Measurements from ENCODE around the gene ZNF438.
"Not testable (repeated sequence)": the region's sequence is repeated elsewhere in the genome, so short reads cannot be mapped to it uniquely, and the experiment has no call there.

The ZNF438 gene

DNA sequence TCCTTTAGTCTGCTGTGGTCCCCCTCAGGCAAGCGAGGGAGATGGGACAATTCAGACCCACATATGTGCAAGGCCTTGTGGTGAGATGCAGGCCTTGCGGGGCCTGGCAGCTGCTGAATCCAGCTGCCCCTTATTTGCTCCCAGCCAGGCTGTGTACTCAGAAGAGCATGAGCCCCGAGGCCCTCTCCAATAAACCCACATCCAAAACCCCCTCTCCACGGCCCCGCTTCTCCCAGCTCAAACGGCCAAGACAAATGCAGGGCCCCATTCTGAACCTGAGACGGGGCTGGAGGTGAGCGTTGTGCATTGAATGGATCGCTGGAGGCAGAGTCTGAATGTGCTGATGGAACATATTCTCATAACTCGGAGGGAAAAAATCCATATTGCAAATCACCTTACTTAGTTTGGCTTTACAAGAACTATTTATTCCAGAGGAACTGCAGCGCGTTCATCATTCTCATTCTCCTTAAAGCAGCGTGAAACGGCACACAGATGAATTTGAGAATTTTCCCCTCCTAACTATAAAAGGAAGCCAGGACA, 232.9 kb downstream of the ZNF438 start:
- no peak for DNase-seq (ENCODE audit: low read depth)

DNA sequence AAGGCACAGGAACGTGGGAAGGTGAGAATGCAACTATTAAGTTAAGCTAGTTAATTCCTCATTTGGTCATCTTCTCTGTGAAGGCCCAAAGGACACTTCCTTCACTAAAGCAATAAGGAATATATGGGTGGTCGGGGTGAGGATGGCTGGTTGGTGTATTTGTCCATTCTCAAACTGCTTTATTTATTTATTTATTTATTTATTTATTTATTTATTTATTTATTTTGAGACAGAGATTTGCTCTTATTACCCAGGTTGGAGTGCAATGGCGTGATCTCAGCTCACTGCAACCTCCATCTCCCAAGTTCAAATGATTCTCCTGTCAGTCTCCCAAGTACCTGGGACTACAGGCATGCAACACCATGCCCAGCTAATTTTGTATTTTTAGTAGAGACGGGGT, 236.6 kb downstream of the ZNF438 start:
- not testable (repeated sequence) for DNase-seq (ENCODE audit: low read depth)

All from CMK (cell line).